ENCODE data around the gene TBC1D2B. TPM values are rescaled to one million over a fixed set of nuclear protein-coding genes. Genes with fewer than 3 reads are reported as not detected.
"Not testable (repeated sequence)": the region's sequence is repeated elsewhere in the genome, so short reads cannot be mapped to it uniquely, and the experiment has no call there.

TBC1D2B gene
- total RNA-seq, 1 experiment from 2014 or later: 12.3 TPM

DNA sequence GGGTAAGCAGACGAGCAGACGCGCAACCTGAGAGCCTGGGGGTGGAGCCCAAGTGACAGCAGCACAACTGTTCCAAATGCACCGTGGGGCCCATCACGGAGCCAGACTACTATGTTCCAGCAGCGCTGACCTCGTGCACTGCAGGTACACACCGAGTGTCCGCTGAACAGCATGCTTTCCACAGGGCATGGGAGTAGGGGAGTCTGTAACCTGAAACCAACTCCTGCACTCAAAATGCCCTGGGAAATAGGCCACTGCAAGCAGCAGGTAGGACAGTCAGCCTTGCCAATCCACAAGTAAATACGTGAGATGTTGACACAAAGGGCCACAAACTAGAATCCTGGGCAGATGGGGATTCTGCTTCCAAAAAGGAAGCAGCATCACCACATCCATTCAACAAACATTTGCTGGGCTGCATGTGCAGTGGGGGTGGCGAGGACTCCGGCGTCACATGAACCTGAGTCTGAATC lies 73.9 kb downstream of the TBC1D2B start:
- DNase-seq (ENCODE audit: low spot score): no peak

DNA sequence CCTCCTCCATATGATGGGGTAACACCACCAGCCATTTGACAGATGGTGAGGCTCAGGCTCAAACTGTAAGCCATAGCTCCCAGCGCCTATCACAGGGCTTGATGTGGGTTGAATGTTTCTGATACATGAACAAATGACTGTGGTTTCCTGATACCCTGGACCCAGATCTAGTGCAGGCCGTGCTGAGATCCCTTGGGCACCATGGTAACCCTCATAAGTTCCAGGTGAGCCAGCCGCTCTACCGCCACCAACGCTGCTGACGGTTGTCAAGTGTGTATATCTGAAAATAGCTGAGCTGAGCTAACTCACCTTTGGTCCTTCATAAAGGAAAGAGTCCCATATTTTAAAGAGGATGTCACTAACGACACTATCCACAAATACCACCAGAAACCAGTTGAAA lies 74.5 kb downstream of the TBC1D2B start:
- no peak for DNase-seq (ENCODE audit: low spot score)

DNA sequence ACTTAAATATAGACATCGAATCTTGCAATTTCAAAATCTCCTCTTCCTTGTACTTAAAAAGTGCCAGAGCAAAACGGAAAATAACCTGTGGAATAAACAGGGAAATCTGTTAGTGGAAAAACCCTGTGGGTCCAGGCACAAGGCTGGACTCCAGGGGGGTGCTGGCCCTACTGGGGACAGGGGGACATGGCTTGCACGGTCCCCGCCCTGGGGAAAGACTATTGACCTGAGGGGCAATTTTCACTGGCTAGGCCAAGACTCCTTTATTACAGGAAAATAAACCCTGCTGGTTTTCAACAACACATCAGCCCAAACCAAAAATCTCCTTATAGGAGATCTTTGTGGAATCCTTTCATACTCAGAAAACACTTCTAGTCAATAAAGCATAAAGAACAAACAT lies 75.9 kb downstream of the TBC1D2B start:
- no peak for DNase-seq (ENCODE audit: low spot score)

DNA sequence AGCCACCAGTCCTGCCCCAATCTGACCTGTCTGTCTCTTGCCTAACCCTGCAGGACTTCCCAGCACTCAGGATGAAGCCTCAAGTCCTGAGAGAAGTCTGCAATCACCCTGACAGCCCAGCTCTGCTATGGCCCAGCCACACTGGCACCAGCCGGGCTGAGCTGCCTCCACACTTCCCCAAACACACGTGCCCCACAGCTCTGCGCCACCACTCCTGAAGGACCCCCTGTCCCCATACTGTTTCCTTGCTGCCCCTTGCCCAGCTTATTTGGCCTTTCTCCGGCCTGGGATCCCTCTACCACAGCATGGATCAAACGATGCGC lies 76.6 kb downstream of the TBC1D2B start:
- no peak for DNase-seq (ENCODE audit: low spot score)

DNA sequence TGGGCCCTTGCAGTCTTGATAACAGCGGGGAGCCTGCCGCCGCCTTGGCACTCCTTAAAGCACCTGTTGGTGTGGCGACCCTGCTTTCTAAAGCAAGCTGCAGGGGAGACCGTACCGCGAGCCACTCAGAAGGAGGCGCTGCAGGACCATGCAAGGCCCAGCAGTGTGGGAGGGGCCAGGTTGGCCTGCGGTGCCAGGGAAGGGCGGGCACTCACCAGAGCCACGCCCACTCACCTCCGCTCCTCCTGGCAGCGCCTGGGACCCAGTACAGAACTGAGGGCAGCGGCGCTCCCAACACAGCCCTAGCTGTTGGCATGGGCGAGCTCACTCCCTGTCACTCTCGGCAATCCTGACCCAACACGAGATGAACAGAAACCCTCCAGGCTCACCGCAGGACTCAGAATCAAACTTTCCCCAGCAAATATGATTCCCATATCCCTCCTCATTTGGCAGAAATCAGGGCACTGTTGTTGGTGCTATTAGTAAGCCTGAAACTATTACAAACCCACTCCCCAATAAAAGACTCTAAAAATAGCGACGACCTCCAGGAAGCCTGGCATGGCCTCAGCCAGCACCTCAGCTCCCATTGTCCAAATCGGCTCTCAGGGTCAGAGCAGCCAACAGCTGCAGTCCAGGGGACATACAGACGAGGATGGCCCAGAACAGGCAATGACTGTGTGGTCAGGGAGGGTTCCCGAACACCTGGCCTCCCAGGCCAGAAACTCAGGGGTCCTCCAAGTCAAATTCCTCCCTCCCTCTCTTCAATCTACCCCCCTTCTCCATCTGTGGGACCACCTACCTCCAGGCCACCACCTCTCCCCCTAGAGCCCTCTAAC lies 77.2 kb downstream of the TBC1D2B start:
- DNase-seq (ENCODE audit: low spot score): peak; percentile 37

DNA sequence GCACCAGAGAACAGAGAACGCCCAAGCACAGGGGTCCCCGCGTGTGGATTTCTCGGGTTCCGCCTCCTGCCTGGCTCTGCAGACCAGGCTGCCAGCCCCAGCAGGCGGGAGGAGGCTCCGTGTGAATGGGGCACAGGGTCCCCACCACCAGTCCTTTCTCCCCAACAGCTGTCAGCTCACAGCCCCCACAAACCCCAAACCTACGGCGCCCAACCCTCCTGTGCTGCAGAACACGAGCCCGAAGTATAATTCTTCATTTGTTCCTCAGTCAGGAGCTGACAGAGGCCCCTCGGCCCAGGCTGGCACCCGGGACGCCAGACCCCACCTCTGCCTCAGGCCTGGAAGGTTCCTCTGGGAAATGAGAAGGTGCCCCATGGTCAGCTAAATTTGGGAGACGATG lies 78.0 kb downstream of the TBC1D2B start:
- no peak for DNase-seq (ENCODE audit: low spot score)

DNA sequence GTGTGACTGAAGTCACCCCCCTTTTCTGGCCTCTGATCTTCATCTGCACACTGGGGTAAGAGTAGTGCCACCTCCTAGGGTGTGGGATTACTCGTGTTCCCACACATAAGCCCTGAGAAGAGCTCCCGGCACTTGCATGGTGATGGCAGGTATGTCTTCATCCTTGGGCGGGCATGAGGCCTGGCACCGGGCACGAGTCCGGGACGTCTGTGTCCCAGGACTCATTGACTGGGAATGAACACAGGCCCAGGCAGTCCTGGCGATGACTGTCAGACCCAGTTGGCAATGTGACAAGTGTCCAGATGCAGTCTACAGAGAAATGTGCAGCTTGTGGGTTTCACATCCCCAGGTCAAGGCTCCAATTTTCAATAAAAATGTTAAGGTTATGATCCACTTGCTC lies 78.9 kb downstream of the TBC1D2B start:
- no peak for DNase-seq (ENCODE audit: low spot score)

DNA sequence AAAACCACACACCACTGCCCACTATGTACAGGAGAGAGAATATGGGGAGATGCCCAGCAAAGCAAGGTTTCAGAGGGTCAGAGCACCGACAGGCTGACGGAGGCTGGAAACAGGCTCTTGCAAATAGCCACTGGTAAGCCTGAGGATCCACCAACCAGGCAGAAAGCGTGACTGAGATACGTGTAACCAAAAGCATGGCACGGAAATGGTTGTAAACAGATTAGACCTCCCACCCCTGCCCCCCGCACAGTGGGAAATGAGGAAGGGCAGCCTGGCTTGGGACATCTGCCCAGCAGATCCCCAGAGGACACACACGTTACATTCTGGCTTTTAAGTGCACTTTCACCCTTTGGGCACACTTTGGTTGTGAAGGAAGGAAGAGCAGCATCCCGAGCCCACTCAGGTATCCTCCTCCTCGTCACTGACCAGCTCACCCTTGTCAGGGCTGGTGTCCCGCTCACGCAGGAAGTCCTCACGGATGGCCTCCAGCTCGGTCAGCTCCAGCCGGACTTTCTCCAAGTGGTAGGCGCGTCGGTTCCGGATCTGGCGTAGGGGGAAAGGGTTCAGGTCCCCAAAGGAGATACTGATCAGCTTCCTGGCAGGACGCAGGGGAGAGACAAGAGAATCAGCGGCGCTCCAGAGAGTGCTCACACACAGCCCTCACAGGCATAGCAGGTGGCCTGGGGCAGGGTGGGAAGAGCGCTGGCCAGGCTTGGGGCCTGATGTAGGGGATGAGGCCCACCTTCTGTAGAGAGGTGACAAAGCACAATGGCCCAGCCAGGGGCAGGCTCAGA lies 79.6 kb downstream of the TBC1D2B start:
- DNase-seq (ENCODE audit: low spot score): not testable (repeated sequence)

DNA sequence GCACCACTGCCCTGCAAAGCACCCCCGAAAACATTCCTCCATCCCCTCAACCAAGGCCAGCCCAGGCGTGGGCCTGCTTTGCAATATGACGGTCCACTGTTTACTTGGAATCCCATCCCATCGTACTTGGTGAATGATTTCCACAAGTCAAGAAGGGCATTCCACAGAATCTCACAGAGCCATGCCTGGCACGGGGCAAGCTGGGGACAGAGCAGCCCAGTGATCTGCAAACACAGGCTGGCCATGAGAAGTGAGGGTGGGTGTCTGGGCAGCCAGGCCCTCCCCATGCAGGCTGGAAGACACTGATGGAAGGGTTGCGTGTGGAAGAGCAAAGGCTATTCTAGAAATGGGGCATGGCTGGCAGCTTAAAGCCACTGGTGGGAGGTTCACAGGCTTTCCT lies 80.3 kb downstream of the TBC1D2B start:
- not testable (repeated sequence) for DNase-seq (ENCODE audit: low spot score)

DNA sequence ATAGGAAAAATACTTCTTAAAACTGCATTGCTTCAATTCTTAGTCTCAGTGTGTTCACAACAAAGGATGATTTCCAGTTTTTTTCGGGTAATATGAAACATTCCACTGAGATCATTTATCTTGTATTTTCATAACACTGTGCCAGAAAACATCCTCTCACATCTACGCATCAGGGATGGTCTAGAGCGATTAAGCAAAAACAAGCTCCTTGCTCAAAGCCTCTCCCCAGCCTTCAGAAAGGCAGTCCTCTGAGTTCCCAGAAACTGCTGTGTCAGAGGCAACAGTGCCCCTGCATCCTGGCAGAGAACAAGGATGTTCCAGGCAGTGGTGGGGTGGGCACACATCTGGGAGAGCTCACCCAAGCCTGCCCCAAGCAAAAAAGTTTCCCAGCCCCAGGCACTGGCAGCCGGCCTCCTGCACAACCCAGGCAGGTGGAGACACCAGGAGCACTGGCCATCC lies 80.8 kb downstream of the TBC1D2B start:
- not testable (repeated sequence) for DNase-seq (ENCODE audit: low spot score)

DNA sequence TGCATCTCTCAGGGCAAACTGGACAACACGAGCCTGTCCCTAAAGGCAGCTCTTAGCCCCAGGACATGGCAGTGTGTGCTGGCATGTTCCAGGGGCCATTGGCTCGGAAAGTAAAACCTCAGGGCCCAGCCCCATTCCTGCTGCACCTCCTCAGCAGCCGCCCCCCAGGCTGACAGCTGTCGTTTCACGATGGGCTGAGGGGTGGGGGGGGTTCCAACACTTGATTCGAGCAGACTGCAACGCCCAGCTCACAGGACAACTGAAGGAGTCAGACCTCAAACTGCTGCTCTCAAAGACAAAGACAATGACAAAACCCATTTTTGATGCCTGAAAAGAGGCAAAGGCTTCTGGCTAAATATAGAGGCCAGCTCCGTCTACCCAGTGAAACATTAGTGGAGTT lies 81.3 kb downstream of the TBC1D2B start:
- DNase-seq (ENCODE audit: low spot score): not testable (repeated sequence)

DNA sequence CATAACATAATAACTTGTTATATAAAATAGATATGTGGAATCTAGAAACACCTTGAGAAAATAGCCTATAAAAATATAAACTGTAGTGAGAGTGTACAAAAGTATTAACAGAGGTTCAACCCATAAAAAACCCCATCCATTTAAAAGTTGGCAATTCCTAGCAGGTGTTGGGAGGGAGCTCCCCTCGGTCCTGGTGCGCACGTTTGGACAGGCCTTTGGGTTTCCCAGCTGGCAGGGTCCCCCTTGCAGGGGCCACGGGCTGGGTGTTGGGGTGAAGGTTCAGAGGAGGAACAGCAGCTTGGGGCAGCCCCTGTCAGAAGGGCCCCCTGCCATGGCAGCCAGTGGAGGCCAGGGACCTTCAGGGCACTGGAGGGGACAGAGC lies 82.0 kb downstream of the TBC1D2B start:
- DNase-seq (ENCODE audit: low spot score): not testable (repeated sequence)

DNA sequence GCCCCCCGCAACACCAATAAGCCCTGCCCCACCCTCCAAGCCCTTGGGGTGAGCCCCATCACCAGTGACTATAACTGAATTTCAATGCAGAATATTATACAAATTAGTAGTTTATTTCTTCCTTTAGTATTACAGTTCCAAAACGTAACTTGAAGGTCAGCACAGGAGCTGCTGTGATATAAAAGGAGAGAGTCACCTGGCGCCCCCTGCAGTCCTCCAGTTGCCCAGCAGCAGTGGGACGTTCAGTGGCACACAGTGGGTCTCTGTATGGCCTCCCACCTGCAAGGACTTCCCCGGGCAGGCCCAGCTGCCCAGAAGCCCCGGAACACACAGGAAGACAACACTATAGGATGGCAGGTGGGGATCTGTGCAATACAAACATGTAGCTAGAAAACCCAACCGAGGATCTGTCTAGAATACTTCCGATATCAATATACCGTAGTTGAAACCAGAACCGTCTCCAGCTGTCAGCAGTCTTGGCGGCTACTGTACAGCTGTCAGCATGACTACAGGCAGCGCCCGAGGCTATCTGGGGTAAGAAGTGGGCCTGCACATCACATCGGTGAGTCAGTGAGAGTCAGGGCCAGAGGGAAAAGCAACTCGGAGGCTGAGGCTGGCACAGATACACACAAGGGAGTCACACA lies 82.5 kb downstream of the TBC1D2B start:
- peak; percentile 61 for DNase-seq (ENCODE audit: low spot score)

DNA sequence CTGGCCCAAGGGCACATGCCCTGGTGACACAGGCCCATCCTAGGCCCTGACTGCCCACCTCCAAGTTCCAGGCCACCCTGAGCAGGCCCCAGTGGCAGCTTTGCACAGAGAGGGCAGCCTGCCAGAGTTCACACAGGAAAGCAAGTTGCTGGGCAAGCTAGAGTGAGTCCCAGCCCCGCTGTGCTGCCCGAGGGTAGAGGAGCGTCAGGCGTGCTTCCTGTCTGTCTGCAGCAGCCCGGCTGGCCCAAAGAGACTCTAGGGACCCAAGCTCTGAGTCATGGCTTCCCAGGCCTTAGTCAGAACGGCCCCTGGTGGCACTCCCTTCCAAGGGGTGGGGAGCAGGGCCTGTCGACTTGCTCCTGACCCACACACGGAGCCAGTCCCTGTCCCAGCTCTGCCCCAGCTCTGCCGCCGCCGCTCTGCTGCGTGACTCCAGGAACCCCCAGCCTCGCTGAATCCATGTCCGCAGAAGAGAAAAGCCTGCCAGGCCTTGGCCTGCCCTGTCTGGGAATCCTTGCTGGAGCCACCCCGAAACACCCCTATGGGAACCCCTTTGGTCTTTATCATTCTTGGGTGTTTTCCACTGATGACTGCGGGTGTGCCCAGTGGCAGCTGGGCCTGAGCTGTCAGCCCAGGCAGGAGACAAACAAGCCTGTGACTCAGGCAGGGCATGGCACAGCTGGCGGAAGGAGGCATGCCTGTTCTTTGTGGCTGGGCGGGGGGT lies 83.4 kb downstream of the TBC1D2B start:
- peak; percentile 95 for DNase-seq (ENCODE audit: low spot score)

DNA sequence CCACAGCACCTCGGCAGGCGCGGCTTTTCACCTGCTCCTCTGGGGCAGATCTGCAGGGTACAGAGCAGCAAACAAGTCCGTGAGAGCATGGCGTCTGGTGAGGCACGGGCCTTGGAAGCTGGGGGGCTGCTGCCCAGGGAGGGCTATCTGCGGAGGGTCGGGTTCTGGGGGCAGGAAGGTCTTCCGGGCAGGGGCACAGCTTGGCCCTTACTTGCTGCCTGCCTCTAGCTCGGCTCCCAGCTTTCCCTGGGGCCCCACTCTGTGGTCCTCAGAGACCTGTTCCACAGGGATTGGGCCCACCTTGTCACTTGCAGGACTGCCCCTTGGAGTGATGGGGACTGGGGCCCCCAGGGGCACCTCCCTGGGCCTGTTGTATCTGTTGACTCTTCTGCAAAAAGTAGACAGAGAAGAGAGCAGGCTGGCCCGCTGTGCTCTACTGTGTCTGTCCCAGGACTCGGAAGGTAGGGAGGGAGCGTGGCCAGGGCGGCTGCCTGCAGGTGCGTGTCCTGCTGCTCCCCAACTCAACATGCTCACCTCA lies 84.1 kb downstream of the TBC1D2B start:
- no peak for DNase-seq (ENCODE audit: low spot score)

DNA sequence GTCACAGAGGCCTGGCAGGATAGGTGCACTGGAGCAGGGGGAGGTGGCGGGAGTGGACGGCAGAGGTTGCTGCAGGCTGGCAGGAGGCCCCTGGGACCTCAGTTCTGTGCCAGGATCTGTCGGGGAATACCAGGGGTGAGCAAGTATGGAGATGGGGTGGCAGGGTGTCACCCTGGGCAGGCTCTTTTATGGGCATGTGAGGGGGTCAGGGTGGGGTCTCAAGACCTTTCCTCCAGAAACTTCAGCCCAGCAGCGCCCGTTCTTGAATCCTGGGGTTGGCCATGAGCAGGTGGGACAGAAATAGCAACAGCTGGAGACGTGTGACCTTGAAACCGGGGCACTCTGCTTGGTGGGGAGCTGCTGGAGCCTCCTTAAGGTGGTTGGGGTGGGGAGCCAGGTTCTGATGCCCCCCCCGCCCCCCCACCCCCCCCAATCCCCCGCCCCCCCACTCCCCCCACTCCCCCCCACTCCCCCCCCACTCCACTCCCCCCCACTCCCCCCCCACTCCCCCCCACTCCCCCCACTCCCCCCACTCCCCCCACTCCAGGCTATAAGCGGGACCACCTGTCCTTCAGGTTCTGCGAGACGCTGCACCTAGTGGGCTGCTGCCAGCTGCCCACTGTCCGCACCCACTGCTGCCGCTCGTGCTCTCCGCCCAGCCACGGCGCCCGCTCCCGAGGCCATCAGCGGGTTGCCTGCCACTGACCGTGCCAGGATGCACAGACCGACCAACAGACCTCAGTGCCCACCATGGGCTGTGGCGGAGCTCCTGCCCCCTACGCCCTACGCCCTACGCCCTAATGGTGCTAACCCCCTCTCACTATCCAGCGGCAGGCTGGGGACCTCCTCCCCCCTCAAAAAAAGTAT lies 84.9 kb downstream of the TBC1D2B start:
- DNase-seq (ENCODE audit: low spot score): no peak

DNA sequence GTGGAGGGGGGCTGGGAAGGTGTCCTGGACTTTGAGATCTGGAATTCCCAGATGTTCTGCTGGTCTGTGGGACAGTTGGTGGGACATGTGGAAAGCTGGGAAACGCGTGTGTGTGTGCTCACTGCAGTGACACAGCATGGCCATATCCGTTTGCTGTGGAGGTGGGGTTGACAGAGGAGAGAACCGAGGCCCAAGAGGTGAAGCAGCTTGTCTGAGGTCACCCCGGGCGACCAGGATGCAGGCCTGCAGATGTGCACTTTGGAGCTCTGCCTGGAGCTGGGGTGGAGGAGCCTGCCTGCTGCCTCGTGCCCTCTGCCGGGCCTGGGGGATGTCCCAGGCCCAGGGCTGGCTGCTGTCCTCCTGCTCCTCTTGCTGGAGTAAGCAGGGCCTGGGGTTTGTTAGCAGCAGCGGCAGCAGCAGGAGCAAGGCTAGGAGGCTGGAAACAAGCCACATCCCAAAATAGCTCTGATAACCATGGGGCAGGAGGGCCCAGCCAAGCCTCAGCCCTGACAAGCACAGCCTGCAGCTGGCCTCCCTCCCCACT lies 85.8 kb downstream of the TBC1D2B start:
- peak; percentile 32 for DNase-seq (ENCODE audit: low spot score)

DNA sequence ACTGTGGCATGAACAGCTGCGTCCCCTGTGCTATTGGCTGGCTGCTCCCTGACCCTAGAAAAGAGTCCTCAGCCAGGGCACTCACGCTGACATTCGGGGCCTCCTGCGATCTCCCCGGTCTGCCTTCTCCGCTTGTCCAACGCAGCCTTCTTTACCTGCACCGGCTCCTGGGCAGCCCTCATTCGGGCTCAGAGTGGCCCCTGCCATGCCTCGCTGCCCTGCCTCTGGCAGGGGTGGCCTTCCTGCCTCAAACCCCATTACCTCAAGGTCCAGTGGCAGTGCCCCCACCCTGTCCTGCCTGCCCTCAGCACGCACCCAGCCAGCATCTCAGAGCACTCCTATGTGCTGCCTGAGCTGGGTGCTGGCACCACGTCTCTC lies 86.5 kb downstream of the TBC1D2B start:
- DNase-seq (ENCODE audit: low spot score): no peak

DNA sequence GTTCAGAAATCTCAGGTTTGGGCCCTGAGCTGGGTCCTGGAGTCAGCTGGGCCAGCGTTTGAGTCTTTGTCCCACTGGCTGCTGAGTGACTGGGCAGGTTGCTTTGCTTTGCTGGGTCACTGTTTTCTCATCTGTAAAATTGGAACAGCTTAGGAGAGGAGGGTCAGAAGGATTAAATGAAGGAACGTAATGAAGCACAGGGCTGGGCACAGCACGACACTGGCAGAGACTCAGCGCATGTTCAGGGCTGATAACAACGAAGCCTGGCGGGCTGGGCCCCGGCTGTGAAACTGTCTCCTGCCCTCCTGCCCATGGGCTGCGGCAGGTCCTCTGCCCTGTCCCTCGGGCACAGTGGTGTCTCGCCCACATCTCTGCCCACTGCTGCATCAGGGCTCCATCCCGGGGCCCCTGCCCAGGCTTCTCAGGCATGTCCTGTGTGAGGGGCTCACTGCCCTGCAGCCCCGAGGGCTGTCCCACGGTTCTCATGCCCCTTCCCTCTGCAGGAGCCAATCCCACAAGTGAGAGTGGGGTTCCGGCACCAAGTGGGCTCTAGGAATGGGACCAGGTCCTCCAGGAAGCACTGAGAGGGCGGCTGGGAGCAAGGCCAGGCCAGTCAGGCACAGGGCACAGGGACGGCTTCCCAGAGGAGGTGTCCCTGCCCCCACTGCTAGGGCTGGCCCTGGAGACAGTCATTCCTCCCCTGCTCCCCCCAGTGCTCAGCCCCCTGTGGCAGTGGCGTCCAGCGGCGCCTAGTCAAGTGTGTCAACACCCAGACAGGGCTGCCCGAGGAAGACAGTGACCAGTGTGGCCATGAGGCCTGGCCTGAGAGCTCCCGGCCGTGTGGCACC lies 88.0 kb downstream of the TBC1D2B start:
- no peak for DNase-seq (ENCODE audit: low spot score)

Data from H4 (cell line).